HG03457 (cell line): ENCODE measurements around the gene CENPB.
"Not testable (repeated sequence)": the region's sequence is repeated elsewhere in the genome, so short reads cannot be mapped to it uniquely, and the experiment has no call there.

Experiments used
- ATAC-seq: cut with Tn5 transposase; IDR thresholded peaks from one replicate; pipeline ENCODE4 v1.9.1; 2021; ENCODE audit warnings: moderate number of reproducible peaks; ENCODE audit not compliant: unreplicated experiment

The CENPB gene, protein sequence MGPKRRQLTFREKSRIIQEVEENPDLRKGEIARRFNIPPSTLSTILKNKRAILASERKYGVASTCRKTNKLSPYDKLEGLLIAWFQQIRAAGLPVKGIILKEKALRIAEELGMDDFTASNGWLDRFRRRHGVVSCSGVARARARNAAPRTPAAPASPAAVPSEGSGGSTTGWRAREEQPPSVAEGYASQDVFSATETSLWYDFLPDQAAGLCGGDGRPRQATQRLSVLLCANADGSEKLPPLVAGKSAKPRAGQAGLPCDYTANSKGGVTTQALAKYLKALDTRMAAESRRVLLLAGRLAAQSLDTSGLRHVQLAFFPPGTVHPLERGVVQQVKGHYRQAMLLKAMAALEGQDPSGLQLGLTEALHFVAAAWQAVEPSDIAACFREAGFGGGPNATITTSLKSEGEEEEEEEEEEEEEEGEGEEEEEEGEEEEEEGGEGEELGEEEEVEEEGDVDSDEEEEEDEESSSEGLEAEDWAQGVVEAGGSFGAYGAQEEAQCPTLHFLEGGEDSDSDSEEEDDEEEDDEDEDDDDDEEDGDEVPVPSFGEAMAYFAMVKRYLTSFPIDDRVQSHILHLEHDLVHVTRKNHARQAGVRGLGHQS

GRCh38 chr20:3786665-3787323, at the start of gene CENPB:
CENPB (minus strand) TSS chr20:3786740; CDS start chr20:3786483, 257 bp downstream.
- peak; percentile 76 for ATAC-seq

- no peak for ATAC-seq
Observed at GRCh38 chr20:3836132-3836531, 49.6 kb upstream of the CENPB start.

GRCh38 chr20:3829891-3830290, 43.4 kb upstream of the CENPB start:
- not testable (repeated sequence) for ATAC-seq

- no peak for ATAC-seq
Observed at GRCh38 chr20:3828798-3829197, 42.3 kb upstream of the CENPB start.

- no peak for ATAC-seq
Observed at GRCh38 chr20:3826420-3826819, 39.9 kb upstream of the CENPB start.

DNA sequence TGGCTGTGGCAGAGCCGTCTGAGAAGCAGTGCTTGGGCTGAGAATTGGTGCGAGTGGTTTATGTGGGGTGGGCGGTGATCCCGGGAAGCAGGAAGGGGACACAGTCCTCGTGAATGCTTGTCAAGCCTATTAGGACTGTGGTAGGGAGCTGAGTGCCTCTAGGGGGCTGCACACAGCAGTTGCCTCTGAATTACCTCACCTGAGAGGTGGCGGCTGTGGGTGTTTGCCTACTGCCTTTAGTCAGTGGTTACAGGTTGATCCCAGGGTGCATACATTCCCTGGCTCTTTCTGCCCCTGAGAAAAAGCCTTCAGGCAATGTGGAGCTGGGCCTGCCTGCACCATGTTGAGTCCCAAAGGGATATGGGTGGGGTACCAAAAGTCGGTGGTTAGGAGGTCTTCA, 39.0 kb upstream of the CENPB start:
- no peak for ATAC-seq

DNA sequence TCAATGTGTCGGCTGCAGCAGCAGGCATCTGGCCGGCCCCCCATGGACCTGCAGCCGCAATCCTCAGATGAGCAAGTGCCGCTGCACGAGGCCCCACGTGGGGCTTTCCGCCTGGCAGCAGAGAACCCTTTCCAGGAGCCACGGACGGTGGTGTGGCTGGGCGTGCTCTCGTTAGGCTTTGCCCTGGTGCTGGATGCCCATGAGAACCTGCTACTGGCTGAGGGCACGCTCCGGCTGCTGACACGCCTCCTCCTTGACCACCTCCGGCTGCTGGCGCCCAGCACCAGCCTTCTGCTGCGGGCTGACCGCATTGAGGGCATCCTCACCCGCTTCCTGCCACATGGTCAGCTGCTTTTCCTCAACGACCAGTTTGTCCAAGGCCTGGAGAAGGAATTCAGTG, 37.3 kb upstream of the CENPB start:
- no peak for ATAC-seq

DNA sequence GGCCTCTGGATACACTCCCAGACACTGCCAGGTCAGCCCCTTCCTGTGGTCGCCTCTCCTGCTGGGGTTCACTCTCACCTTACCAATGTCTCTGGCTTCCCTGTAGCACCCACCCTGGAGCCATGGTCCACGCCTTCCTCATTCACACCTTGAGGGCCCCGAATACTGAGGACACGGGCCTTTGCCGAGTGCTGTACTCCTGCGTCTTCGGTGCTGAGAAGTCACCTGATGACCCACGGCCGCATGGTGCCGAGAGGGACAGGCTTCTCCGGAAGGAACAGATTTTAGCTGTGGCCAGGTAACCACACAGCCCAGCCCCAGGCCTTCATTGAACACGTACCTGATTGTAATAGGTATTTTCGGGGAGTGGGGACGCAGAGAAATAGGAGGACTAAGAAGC, 35.5 kb upstream of the CENPB start:
- ATAC-seq: no peak

GRCh38 chr20:3820901-3821727, 34.6 kb upstream of the CENPB start:
- no peak for ATAC-seq

GRCh38 chr20:3820048-3820900, 33.7 kb upstream of the CENPB start, which contains the start of gene AP5S1:
AP5S1 (plus strand) TSS chr20:3820547; CDS start chr20:3822118, 1,571 bp downstream.
- ATAC-seq: peak; percentile 62

- no peak for ATAC-seq
Observed at GRCh38 chr20:3819411-3820047, 33.0 kb upstream of the CENPB start.

GRCh38 chr20:3818155-3819151, 31.9 kb upstream of the CENPB start:
- ATAC-seq: no peak

GRCh38 chr20:3815703-3816315, 29.3 kb upstream of the CENPB start:
- no peak for ATAC-seq

GRCh38 chr20:3814928-3815495, 28.5 kb upstream of the CENPB start:
- no peak for ATAC-seq

- no peak for ATAC-seq
Observed at GRCh38 chr20:3813848-3814581, 27.5 kb upstream of the CENPB start.

DNA sequence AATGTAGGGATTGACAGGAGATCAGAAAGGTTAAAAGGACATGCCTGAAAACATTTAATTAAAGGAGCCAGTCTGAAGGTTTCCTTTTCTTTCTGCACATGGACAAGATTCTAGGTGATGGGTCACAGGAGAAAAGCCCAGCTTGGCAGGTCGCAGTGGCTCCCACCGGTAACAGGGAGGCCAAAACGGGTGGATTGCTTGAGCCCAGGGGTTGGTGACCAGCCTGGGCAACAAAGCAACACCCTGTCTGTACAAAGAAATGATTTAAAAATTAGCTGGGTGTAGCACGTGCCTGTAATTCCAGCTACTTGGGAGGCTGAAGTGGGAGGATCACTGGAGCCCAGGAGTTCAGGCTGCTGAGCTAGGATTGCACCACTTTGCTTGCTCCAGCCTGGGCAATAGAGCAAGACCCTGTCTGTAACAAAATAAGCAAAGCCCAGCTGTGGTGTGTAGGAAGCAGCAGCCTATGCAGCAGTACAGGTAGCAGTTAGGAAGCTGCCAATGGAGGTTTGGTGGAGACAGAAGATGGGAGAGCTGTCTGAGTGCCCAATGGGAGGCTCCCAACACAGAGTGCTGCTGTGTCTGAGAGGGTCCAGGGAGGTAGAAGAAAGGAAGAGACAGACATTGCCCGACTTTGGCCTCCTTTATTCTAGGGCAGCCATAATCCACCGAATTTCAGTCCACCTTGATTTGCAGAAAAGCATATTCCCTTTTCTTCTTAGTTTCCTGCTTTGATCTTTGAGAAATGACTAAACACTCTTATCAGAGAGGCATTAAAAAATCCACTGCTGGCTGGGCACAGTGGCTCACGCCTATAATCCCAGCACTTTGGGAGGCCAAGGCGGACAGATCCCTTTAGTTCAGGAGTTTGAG, 26.7 kb upstream of the CENPB start:
- no peak for ATAC-seq
